SK-N-SH treated with all-trans-retinoic acid at 6 μM for 48 hours (cell line): Measurements from ENCODE around the gene SVOPL.

Source experiments
- ARNTL ChIP-seq: fragments of 450-650 bp; formaldehyde crosslinking; IDR thresholded peaks from 2 replicates; pipeline ENCODE4 v1.5.0; 2020; ENCODE audit warnings: low read depth, mild to moderate bottlenecking, moderate library complexity, borderline replicate concordance
- RARB ChIP-seq: fragments of 250-450 bp; sonication (Bioruptor Pico); IDR thresholded peaks from 2 replicates; pipeline ENCODE4 v1.8.0; 2021; ENCODE audit warnings: mild to moderate bottlenecking, moderate library complexity
- ZFP30 ChIP-seq: fragments of 450-650 bp; formaldehyde crosslinking; IDR thresholded peaks from 2 replicates; pipeline ENCODE4 v1.5.0; 2022; ENCODE audit warnings: mild to moderate bottlenecking, moderate library complexity
- ZNF565 ChIP-seq: fragments of 450-650 bp; formaldehyde crosslinking; conservative IDR thresholded peaks from 2 replicates; pipeline ENCODE4 v1.5.0; 2020; ENCODE audit warnings: low read depth, mild to moderate bottlenecking, moderate library complexity

GRCh38 chr7:138656952-138657351 lies 44.2 kb downstream of the SVOPL start:
- TF ChIP-seq ZFP30 (no peak), ZNF565 (CRISPR knock-in tag) (no peak), RARB (CRISPR knock-in tag) (no peak), ARNTL (CRISPR knock-in tag) (no peak)
